ENCODE data around the gene YAP1.

Gene YAP1

DNA sequence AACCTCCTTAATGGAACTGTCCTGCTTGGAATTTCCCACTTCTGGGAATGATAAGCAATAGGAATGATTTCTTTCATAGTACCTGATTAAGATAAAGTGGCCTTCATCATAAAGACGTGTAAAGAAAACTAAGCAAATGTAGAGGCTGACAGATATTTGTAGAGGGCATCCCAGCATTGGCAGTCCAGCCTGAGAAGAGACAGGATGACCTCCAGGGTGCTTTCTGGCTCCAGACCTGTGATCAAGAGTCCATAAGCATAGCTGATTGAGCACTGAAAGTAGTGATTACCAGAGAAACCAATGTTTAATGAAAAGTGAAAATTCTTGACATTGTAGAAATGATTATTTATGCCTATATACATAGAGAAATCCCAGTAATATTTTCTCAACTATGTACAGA, 33.6 kb downstream of the YAP1 start:
- no peak overlapping the region for H3K27ac ChIP-seq (ENCODE audit: low read depth, low read length)
- no peaks in the 10 kb centered on the region for H3K36me3 ChIP-seq (ENCODE audit: control insufficient read depth, insufficient read depth, low read length)
- no peak overlapping the region for H3K9ac ChIP-seq (ENCODE audit: low read length)
- no peaks in the 10 kb centered on the region for H3K27me3 ChIP-seq (ENCODE audit: control insufficient read depth, insufficient read depth, low read length)
- no peaks in the 10 kb centered on the region for H3K9me3 ChIP-seq (ENCODE audit: control insufficient read depth, insufficient read depth, low read depth, low read length)
- H3K4me1 ChIP-seq (ENCODE audit: control insufficient read depth, insufficient read depth, low read length), result peaks cover 12% of the 10 kb centered on the region
- no peak overlapping the region for H3K4me3 ChIP-seq (ENCODE audit: low read depth, low read length)

DNA sequence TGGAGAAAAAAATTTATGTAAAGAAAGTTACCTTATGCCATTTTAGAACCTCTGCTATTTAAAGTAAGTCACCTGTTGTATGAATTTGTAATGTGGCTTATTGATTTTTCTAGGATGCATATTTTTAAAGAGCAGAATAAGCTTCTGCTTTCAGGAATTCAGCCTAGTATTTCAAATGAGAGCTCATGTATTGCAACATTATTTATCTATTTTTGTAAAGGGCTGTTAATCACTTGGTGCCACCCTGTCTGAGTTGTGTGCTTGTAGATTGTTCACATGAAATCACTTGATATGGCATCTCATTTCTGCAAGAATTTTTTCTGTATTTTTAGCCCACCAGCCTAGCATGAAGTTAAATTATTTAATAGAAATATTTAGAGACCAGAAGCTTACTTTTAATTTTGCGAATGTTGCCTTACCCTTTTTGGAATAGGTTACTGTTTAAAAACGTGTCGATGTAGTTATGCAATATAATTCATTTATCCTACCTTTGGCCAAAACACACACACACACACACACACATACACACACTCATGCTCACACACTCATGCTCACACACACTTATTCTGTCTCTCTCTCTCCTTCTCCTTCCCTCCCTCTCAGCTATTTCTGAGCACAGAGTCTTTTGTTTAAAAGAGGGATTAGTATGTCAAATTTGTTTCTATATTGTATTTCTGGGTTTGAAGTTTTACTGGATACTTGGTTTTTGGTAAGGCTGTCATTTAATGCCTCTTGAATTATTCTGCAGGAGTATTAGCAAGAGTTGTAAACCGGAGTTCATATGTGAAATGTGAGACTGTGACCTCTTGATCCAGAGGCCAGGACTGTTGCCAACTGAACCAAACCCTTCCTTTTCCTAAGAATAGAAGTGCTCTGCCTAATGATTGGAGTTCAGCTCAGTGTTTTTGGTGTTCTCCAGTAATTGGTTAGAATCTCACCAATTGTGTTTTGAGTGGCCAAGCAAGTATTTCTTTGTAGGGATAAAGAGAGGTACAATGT, 34.4 kb downstream of the YAP1 start:
- Histone ChIP-seq H3K27me3 (ENCODE audit: control insufficient read depth, insufficient read depth, low read length) (no peaks in the 10 kb centered on the region), H3K9me3 (ENCODE audit: control insufficient read depth, insufficient read depth, low read depth, low read length) (no peaks in the 10 kb centered on the region), H3K27ac (ENCODE audit: low read depth, low read length) (no peak overlapping the region), H3K4me1 (ENCODE audit: control insufficient read depth, insufficient read depth, low read length) (peaks cover 6% of the 10 kb centered on the region; the same call in 1 of the 2 replicates), H3K9ac (ENCODE audit: low read length) (no peak overlapping the region), H3K36me3 (ENCODE audit: control insufficient read depth, insufficient read depth, low read length) (no peaks in the 10 kb centered on the region), H3K4me3 (ENCODE audit: low read depth, low read length) (no peak overlapping the region)

- H3K36me3 ChIP-seq (ENCODE audit: control insufficient read depth, insufficient read depth, low read length), result no peaks in the 10 kb centered on the region
- no peak overlapping the region for H3K4me3 ChIP-seq (ENCODE audit: low read depth, low read length)
- H3K4me1 ChIP-seq (ENCODE audit: control insufficient read depth, insufficient read depth, low read length), result peaks cover 9% of the 10 kb centered on the region; the same call in 1 of the 2 replicates
Measured at GRCh38 chr11:102147015-102147414, 36.8 kb downstream of the YAP1 start.

GRCh38 chr11:102147632-102148031, 37.4 kb downstream of the YAP1 start:
- Histone ChIP-seq H3K9me3 (ENCODE audit: control insufficient read depth, insufficient read depth, low read depth, low read length) (no peaks in the 10 kb centered on the region), H3K27me3 (ENCODE audit: control insufficient read depth, insufficient read depth, low read length) (no peaks in the 10 kb centered on the region), H3K36me3 (ENCODE audit: control insufficient read depth, insufficient read depth, low read length) (no peaks in the 10 kb centered on the region), H3K4me1 (ENCODE audit: control insufficient read depth, insufficient read depth, low read length) (peaks cover 15% of the 10 kb centered on the region; the same call in 1 of the 2 replicates), H3K4me3 (ENCODE audit: low read depth, low read length) (no peak overlapping the region), H3K9ac (ENCODE audit: low read length) (no peak overlapping the region), H3K27ac (ENCODE audit: low read depth, low read length) (no peak overlapping the region)

More at GRCh38 chr11:102147015-102147414, 36.8 kb downstream of the YAP1 start:
- H3K27ac ChIP-seq (ENCODE audit: low read depth, low read length), result no peak overlapping the region
- H3K27me3 ChIP-seq (ENCODE audit: control insufficient read depth, insufficient read depth, low read length), result no peaks in the 10 kb centered on the region
- no peaks in the 10 kb centered on the region for H3K9me3 ChIP-seq (ENCODE audit: control insufficient read depth, insufficient read depth, low read depth, low read length)
- H3K9ac ChIP-seq (ENCODE audit: low read length), result no peak overlapping the region

DNA sequence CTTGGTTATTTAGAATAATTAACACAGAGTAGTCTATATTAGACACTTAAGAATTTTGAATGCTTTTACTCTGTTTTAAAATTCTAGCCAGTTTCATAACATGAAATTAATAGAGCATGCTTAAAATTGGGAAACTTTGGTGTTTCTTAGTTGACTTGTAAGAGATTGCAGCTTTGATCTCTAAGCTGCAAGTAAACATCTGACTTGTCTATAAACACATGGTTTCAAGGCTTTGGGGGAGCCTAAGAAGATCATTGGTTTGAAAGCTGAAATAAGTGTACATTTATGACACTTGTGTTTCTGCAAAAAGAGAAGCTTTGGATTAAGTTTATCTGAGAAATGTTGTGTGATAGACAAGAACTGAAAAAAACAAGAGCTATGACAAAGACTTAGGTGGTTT, 37.8 kb downstream of the YAP1 start:
- no peaks in the 10 kb centered on the region for H3K36me3 ChIP-seq (ENCODE audit: control insufficient read depth, insufficient read depth, low read length)
- no peaks in the 10 kb centered on the region for H3K27me3 ChIP-seq (ENCODE audit: control insufficient read depth, insufficient read depth, low read length)
- H3K9me3 ChIP-seq (ENCODE audit: control insufficient read depth, insufficient read depth, low read depth, low read length), result no peaks in the 10 kb centered on the region
- H3K27ac ChIP-seq (ENCODE audit: low read depth, low read length), result no peak overlapping the region
- H3K4me3 ChIP-seq (ENCODE audit: low read depth, low read length), result no peak overlapping the region
- no peak overlapping the region for H3K9ac ChIP-seq (ENCODE audit: low read length)
- peaks cover 19% of the 10 kb centered on the region; the same call in 1 of the 2 replicates for H3K4me1 ChIP-seq (ENCODE audit: control insufficient read depth, insufficient read depth, low read length)

GRCh38 chr11:102151784-102152525, 41.7 kb downstream of the YAP1 start:
- no peaks in the 10 kb centered on the region for H3K9me3 ChIP-seq (ENCODE audit: control insufficient read depth, insufficient read depth, low read depth, low read length)
- no peaks in the 10 kb centered on the region for H3K27me3 ChIP-seq (ENCODE audit: control insufficient read depth, insufficient read depth, low read length)
- no peak overlapping the region for H3K9ac ChIP-seq (ENCODE audit: low read length)
- H3K36me3 ChIP-seq (ENCODE audit: control insufficient read depth, insufficient read depth, low read length), result no peaks in the 10 kb centered on the region
- H3K4me1 ChIP-seq (ENCODE audit: control insufficient read depth, insufficient read depth, low read length), result peaks cover 17% of the 10 kb centered on the region; the same call in 1 of the 2 replicates
- H3K4me3 ChIP-seq (ENCODE audit: low read depth, low read length), result no peak overlapping the region
- H3K27ac ChIP-seq (ENCODE audit: low read depth, low read length), result no peak overlapping the region

DNA sequence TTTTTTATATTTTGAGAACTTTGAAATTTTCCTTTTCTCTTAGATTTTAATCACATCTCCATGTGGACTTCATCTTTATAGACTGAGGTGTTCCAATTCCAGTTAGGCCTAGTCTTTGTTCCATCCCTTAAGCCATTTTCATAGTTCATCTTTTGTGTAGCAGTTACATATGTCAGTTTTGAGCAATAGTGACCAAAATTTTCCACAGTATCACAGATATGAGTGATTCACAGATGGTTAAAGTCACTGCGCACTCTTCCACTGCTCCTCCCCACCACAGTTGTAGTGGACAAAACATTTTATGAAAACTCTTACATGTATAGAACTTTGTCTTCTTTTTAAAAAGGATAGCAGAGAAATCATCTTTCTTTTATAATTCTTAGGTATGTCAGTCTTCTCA, 42.8 kb downstream of the YAP1 start:
- no peak overlapping the region for H3K27ac ChIP-seq (ENCODE audit: low read depth, low read length)
- H3K36me3 ChIP-seq (ENCODE audit: control insufficient read depth, insufficient read depth, low read length), result no peaks in the 10 kb centered on the region
- H3K4me3 ChIP-seq (ENCODE audit: low read depth, low read length), result no peak overlapping the region
- peaks cover 17% of the 10 kb centered on the region; the same call in 1 of the 2 replicates for H3K4me1 ChIP-seq (ENCODE audit: control insufficient read depth, insufficient read depth, low read length)
- no peak overlapping the region for H3K9ac ChIP-seq (ENCODE audit: low read length)
- H3K9me3 ChIP-seq (ENCODE audit: control insufficient read depth, insufficient read depth, low read depth, low read length), result no peaks in the 10 kb centered on the region
- no peaks in the 10 kb centered on the region for H3K27me3 ChIP-seq (ENCODE audit: control insufficient read depth, insufficient read depth, low read length)

- no peaks in the 10 kb centered on the region for H3K9me3 ChIP-seq (ENCODE audit: control insufficient read depth, insufficient read depth, low read depth, low read length)
- no peak overlapping the region for H3K4me3 ChIP-seq (ENCODE audit: low read depth, low read length)
- H3K27me3 ChIP-seq (ENCODE audit: control insufficient read depth, insufficient read depth, low read length), result no peaks in the 10 kb centered on the region
- H3K27ac ChIP-seq (ENCODE audit: low read depth, low read length), result no peak overlapping the region
- H3K36me3 ChIP-seq (ENCODE audit: control insufficient read depth, insufficient read depth, low read length), result no peaks in the 10 kb centered on the region
- H3K4me1 ChIP-seq (ENCODE audit: control insufficient read depth, insufficient read depth, low read length), result peaks cover 17% of the 10 kb centered on the region; the same call in 1 of the 2 replicates
- H3K9ac ChIP-seq (ENCODE audit: low read length), result no peak overlapping the region
Measured at GRCh38 chr11:102154806-102155205, 44.6 kb downstream of the YAP1 start.

DNA sequence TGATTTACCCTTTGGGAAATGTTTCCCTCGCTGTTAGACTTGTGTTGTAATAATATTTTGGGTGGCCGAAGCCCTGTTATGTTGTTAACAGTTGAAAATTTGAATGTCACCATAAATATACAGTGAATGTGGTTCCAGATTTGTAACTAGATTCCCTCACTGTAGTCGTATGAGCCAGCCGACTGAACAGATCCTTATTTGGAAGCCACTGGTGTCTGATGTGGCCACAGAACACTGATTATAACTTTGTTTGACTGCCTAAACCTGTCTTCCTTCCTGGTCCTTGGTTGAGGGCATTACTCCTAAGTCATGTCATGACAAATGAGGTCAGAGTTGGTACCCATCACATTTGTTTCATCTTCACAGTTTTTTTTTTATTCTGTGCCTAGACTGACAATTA, 45.4 kb downstream of the YAP1 start:
- H3K27ac ChIP-seq (ENCODE audit: low read depth, low read length), result no peak overlapping the region
- H3K27me3 ChIP-seq (ENCODE audit: control insufficient read depth, insufficient read depth, low read length), result no peaks in the 10 kb centered on the region
- no peaks in the 10 kb centered on the region for H3K36me3 ChIP-seq (ENCODE audit: control insufficient read depth, insufficient read depth, low read length)
- no peak overlapping the region for H3K4me3 ChIP-seq (ENCODE audit: low read depth, low read length)
- H3K9ac ChIP-seq (ENCODE audit: low read length), result no peak overlapping the region
- H3K9me3 ChIP-seq (ENCODE audit: control insufficient read depth, insufficient read depth, low read depth, low read length), result no peaks in the 10 kb centered on the region
- peaks cover 17% of the 10 kb centered on the region; the same call in 1 of the 2 replicates for H3K4me1 ChIP-seq (ENCODE audit: control insufficient read depth, insufficient read depth, low read length)

DNA sequence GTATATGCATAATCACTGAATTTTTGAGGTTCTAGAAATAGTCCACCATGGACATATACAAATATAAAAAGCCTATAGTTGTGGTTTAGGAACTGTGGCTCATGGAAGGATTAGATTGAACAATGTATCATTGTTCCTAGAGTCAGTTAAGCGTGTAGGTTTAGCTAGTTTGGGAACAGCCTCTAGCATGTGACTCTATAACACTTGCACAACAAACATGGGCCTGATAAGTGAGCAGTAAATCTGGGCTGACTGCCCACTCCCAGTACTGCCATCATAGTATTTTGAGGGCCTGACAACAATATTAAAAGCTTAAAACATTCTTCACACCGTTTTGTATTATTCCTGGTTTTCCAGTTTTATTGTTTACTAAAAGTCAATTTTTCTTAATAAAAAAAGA, 47.0 kb downstream of the YAP1 start:
- Histone ChIP-seq H3K9me3 (ENCODE audit: control insufficient read depth, insufficient read depth, low read depth, low read length) (no peaks in the 10 kb centered on the region), H3K36me3 (ENCODE audit: control insufficient read depth, insufficient read depth, low read length) (peaks cover 2% of the 10 kb centered on the region), H3K9ac (ENCODE audit: low read length) (no peak overlapping the region), H3K27ac (ENCODE audit: low read depth, low read length) (no peak overlapping the region), H3K27me3 (ENCODE audit: control insufficient read depth, insufficient read depth, low read length) (no peaks in the 10 kb centered on the region), H3K4me1 (ENCODE audit: control insufficient read depth, insufficient read depth, low read length) (peaks cover 19% of the 10 kb centered on the region; the same call in 1 of the 2 replicates), H3K4me3 (ENCODE audit: low read depth, low read length) (no peak overlapping the region)

All from HUES6 (cell line).